Activated T-cell treated with anti-CD3 and anti-CD28 coated beads, Interleukin-2, amount 50 U/mL, for 48 hours (primary cell): ENCODE measurements around the gene IQSEC1.

Experiments
- DNase-seq, 2 experiments: peaks; one replicate each; pipeline ENCODE4 v3.0.0-alpha.2; 2020

IQSEC1 gene

DNA sequence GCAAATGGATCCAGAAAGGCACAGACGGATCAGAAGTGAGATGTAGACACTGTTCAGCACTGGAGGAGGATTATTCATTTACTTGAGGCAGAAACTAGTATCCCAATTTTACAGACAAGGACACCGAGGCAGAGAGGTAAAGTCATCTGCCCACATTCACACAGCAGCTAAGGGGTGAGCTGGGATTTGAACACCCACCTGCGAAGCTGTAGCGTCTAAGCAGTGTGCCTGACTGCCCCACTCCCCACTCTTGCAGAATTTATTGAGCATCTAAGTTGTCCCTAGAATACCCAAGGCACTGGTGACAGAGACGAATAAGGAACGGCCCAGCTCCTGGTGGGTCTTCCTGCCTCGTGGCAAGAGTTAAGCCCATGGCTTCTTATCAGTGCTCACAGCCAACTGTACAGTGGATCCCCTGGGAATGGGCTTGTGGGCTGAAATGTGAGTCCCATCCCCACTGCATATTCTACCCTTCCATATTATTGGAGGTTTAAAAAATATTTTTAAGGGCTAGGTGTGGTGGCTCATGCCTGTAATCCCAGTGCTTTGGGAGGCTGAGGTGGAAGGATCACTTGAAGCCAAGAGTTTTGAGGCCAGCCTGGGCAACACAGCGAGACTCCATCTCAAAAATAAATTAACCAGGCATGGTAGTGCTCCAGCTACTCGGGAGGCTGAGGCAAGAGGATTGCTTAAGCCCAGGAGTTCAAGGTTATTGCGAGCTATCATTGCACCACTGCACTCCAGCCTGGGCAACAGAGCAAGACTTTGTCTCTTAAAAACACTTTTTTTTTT is 77.6 kb downstream of the IQSEC1 start:
- DNase-seq: no peak

DNA sequence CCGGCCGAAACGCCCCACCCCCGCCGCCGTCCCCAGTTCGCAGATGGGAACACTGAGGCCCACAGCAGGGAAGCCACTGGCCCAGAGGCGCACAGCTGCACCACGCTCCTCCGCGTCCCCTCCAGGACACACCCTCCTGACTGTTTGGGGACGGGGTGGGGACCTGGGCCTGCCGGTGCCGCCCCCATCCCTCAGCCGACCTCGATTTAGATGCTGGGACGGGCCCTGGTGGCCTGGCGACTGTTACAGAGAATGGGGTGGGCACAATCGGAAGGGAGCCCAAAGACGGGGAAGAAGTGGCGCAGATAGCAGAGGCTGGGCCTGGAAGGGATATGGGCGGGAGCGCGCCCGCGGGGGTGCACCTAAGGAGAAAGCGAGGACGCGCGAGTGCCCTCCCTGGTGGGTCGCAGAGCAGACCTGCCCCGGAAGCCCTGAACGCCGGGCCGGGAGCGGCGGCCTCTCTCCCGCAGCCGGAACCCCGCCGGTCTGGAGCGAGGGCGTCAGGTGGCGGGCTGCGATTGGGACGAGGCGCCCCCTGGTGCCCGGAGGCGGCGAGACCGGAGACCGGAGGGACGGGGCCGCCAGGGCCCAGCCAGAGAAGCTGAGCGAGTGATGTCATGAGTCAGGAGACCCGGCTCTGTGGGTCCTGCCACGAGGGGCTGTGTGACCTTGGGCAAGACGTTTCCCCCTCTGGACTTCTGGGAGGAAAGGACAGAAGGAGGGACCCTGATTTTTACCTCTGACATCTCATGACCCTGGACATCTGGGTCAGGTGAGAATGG is 78.4 kb downstream of the IQSEC1 start:
- peak; percentile 89 to 95 for DNase-seq

DNA sequence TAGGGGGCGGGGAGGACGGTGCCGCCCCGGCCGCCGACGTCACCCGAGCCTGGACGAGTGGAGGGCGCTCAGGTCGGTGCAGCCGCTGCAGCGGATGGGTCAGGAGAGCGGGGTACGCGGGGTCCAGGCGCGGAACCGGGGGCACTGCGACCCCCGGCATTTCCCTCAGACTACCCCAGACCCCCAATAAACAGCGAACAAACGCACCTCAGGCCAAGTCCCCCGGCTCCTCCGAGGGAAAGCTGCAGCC is 78.9 kb downstream of the IQSEC1 start:
- DNase-seq: peak in 1 of 2 experiments; percentile 59

DNA sequence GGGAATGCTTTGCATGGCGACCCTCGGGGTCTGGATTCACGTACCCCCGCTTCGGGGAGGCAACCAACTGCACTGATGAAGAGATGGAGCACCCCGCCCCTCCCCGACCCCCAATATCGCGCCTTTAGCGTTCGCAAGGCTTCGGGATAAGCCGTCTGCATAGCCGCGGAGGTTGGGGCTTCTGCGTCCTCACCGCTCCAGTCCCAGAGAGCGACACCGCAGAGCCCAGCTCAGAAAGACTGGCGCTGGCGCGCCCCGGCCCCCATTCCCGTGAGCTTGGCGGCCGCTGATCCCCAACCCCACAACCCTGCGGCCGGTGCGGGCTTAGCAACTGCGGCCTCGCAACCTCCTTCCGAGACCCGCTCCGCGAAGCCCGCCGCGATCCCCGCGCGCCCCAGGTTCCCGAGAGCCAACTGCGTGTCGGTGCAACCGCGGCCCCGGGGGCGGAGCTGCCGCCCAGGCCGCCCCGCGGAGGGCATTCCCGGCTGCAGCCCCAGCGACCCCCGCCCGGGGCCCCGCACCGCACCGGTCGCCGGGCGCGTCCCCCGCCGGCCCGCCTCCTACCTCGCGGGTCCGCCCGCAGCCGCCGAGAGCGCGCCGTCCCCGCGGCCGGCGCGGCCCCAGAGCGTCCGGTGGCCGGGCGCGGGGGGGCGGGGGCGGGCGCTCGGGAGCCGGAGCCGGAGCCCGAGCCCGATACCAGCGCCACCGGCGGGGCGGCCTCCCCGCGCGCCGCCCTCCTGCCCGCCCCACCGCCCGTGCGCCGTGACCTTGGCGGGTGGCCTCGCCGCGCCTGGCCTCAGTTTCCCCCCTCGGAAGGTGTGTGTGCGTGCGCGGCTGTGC is 79.5 kb downstream of the IQSEC1 start:
- peak in 1 of 2 experiments; percentile 56 for DNase-seq

DNA sequence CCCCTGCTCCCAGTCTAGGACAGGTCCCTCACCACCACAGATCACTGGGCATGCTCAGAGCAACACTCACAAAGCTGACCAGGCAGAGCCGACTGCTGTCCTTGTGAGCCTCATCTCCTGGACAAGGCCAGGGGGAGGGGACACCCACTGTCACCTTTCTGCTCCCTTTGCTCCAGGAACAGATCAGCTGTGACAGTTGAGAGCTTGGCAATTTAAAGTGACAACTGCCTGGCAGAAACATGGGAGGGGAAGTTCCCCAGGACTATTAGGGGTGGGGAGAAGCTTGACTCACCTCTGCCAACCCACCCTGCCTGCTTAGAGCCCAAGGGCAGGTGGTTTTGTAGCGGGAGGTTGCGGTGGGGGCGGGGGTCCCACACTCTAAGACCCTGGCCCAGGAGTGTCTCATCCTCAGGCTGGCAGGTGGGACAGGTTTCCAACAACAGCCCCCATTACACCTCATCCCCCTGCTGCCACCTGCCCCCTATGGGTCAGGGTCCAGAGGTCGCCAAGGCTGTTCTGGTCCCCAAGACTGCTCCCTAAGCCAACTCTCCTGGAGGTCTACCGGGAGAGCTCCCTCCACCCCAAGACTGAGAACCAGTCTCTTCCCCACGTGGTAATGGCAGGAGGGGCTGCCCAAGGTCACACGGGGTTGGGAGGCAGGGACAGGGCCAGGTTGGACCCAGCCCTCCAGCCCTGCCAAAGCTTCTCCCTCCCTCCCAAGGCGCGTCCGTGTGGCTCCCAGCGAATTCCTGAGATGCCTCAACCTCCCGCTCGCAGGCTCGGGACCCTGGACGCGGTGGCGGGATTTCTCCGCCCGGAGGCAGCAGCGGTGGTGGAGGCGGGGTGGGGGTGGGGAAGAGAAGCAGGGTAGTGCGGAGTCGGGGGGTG is 80.4 kb downstream of the IQSEC1 start:
- DNase-seq: no peak

DNA sequence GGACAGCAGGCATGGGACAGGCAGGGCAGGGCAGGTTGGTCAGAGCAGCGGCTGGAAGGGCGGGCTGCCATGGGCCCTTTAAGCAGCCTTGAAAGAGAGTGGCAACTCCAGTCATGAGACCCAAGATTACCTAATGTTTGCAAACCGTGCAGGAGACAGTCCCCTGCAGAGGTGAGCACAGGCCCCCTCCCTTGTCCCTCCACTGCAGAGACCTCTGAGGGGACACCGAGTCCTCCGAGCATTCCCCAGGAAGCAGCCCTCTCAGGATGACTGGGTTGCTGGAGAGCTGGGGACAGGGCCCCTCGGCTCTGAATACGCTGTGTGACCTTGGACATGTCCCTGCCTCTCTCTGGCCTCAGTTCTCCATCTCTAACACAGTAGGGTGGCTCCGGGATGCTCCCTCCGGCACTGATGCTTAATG is 81.4 kb downstream of the IQSEC1 start:
- no peak for DNase-seq

DNA sequence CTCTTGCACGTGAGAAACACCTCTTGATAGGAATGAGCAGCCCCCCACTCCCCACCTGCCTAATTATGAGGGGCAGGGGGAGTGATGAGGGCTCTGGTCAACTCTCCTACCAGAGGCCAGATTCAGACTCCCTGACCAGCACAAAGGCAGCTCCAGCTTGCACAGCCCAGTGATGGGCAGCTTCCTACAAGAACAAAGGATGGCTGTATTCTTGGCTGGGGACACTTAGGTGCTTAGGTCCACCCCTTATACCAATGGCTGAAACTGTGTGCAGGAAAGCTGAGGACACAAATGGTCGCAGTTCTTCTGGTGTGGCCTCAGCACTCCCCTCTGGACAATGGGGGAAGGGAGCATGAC is 81.8 kb downstream of the IQSEC1 start:
- DNase-seq: no peak

DNA sequence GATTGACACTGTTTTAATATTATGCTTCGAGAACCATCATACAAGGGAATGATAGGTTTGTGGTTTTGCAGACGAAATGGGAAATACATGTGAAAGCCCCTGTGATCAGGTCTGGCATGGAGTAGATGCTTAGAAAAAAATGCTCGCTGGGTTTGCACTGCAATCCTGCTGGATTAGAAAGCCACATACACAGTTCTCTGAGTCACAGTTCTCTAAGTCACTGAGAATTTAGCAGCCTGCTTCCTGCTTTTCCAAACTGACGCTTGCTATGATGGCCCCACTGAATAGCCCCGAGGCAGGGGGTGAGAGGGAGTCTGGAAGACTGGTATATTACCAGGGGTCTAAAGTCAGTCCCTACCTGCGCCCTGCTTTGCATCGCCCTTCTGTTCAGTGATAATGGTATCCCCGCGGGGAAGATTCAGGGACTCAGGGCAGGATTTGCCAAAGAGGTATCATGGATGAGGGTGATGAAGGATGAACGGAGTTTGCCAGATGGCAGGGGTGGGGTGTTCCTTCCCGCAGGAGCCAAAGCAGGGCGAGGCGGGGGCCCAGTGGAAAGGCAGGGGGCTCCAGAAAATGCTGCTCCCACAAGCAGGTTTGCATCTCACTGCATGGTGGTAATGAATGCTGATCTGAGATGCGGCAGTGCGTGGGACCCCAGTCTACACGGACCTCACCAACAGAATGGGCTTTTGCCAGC is 82.3 kb downstream of the IQSEC1 start:
- no peak for DNase-seq

DNA sequence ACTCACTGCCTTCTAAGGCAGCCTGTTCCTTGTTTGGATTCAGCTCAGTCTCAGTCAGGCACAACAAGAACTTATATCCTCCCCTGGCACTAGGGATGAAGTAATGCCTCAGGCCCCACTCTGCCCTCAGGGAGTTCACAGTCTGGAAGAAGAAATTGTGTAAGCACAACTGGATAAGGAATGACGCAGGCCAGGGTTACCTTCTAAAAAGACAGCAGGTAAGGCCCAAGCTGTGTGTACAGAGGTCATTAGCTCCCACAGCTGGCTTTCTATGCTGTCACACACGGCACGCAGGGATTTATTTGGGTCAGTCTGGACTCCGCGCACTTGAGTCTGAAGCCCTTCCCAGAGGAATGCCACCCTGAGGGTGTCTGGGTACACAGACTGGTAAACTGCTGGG is 82.9 kb downstream of the IQSEC1 start:
- no peak for DNase-seq

DNA sequence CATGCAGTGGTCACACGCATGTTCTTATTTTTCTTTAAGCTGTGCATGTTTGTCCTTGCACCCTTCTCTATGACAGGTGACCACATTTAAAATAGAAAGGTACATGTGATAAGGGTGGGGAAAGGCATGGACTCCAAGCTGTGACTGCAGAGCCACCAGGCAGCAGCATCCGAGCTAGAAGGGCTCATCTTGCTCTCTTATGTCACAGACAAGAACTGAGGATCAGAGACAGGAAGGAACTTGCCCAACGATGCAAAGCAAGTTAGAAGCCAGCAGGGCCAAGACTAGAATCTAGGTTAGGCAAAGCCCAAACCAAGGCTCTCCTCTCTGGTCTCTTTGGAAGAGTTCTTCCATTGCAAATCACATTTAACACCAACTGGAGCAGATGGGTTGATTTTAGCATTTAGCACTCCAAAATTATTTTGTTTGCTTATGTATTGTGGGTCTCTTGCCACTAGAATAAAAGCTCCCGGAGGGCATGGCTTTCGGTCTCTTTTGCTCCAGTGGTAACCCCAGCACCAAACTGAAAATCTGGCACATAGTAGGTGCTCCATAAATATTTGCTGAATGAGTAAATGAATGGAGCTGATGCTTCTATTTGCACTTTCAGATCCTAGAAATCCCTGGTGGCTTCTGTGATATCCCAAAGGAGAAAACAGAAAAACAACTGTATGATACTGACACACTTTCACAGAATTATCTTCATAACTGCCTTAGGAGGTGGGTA is 84.3 kb downstream of the IQSEC1 start:
- DNase-seq: no peak

DNA sequence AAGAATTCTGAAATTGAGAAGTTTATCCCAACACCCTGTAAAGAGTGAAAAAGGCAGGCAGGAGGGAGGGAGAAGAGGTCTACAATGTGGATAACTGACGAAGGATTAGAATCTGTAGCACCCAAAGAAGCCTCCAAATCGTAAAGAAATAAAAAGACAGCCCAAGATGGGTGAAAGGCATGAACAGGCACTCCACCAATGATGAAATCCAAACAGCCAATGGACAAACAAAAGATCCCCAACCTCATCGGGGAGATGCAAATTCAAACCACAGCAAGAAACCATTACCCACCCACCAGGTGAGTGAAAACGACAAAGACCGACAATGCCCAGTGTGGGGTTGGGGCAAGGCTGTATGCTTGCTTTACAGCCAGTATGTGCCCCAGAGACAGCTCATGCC is 85.6 kb downstream of the IQSEC1 start:
- no peak for DNase-seq

DNA sequence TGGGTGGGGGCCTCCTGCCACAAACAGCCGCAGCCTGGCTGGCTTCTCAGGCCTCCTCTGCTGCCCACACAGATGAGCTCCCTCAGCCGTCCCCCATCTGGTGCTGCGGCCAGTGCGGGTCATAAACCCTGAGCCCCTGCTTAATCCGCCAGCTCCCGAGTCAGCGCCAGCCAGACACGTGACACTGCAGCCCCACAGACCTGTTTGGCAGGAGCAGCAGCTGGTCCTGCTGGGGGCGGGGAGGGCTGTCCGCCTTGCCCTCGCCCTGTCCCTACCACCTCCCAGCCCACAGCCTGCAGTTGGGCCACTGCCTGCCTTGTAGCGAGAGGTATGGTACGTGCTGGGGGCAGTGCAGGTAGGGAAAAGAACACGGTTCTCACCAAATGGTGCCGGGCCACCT is 86.2 kb downstream of the IQSEC1 start:
- no peak for DNase-seq

DNA sequence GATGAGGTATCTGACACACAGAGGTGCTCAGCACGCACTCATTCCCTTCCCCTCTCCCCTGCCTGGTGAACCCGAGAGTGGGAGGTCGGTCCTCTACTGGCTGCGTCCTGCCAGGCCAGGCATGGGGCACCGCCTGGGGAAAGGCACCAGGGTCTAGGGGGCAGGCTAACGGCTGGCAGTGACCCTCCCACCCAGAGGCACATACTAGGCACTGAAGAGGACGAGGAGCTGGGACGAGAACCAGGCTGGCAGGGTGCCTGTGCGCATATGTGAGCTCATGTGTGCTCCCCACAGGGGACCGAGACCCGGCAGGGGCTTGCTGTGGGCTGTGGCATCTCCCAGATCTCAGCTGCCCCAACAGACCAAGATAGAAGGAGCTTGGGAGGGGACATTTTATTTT is 86.7 kb downstream of the IQSEC1 start:
- DNase-seq: no peak

DNA sequence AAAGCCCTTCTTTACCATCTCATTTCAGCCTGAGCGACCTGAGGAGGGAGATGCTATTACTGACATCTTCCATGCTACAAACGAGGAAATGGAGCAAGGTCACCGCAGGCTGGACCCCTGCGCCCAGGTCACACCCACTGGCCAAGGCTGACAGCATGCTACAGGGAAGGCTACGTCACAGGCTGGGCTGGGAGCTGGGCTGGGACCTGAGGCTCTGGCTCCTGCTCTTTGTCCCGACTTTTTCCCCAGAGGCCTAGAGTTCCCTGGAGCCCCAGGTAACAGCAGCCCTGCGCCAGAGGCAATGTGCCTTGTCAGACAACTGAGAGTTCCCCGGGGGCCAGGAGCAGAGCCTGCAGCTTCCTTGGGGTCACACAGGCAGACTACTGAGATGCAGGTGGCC is 87.2 kb downstream of the IQSEC1 start:
- DNase-seq: no peak

DNA sequence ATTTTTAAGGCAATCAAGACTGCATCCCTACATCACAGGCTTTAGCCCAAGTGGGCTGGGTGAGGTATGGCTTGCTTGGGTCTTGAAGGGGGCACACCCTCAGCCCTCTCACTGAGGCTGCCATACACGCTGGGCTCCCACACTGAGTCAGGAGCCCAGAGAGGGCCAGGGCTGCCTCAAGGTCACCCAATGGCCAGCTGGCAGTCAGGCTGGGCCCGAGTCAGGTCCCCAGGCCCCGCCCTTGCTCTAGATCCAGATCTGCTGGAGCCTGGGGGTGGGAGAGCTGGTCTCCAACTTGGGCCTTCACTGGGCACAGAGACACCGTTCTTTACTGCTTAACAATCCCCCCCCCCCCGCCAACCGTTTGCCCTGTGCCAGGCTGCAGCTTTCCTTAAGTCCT is 88.1 kb downstream of the IQSEC1 start:
- DNase-seq: no peak

DNA sequence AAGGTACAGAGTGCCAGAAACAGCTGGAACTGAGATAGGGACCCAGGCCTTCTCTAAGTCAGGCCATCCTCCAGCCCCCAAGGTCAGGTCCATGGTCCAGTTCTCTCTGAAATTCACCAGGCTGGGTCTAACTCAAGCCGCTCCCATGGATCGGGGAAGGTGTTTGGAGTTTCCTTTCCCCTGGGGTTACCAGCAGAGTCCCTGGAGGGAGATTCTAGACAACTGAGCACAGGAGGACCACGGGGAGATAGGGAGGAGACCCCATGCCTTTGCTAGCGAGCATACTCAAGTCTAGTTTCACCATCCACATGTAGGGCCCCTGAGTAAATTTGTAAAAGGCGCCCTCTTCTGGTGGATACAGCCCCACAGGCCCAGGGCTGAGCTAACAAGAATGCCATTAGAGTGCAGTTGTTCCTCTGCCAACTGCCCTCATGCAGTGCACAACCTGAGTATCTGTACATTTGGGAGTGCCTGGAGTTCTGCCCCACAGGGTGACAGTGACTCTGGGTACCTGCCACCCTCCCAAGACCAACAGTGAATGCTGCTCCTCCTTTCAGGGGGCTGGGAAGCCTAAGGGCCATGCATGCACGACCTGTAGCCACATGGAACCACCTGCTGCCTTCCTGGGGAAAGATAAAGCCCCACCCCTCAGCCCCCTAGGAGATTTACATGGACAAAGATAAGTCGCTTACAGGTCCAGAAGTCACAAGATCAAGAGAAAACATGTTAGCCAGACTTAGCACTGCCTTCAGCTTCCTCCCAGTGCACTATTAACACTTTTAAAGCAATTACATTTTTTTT is 89.0 kb downstream of the IQSEC1 start:
- DNase-seq: peak; percentile 81

DNA sequence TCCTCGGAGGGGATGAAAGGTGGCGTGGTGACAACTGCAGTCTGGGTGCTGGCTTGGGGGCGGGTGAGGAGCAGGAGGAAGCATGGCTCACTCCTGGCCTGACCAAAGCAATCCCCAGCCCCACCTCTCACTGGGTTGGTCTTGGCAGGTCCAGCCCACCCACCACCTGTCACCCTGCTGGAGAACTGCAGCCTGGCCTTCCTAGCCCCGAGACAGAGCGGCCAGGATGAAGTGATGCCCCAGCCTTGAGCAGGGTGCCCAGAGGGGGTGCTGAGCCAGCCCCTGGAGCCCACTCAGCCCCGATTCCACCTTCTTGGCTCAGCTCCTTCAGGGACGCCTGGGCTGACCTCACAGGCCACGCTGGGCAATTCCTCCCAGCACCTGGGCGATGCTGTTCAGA is 89.9 kb downstream of the IQSEC1 start:
- DNase-seq: no peak

DNA sequence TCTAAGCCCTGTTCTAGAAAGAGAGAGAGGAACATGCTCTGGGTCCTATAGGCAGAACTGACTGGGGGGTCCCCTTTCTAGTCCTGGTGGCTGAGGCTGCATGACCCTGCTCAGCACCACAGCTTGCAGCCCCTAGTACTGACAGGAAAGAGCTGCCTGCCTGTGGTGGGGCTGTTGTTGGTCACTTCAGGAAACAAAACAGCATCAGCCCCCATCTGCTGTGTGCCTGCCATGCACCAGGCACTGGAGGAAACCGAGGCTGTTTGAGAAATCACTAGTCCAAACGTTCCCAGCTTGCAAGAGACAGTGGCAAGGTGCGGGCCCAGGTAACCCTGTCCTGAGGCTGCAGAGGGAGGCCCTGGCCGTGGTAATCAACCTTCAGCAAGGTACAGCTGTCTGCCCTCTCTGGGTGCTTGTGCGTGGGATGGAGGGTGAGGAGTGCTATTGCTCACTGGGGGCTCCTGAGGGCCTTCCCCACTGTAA is 90.6 kb downstream of the IQSEC1 start:
- DNase-seq: no peak

DNA sequence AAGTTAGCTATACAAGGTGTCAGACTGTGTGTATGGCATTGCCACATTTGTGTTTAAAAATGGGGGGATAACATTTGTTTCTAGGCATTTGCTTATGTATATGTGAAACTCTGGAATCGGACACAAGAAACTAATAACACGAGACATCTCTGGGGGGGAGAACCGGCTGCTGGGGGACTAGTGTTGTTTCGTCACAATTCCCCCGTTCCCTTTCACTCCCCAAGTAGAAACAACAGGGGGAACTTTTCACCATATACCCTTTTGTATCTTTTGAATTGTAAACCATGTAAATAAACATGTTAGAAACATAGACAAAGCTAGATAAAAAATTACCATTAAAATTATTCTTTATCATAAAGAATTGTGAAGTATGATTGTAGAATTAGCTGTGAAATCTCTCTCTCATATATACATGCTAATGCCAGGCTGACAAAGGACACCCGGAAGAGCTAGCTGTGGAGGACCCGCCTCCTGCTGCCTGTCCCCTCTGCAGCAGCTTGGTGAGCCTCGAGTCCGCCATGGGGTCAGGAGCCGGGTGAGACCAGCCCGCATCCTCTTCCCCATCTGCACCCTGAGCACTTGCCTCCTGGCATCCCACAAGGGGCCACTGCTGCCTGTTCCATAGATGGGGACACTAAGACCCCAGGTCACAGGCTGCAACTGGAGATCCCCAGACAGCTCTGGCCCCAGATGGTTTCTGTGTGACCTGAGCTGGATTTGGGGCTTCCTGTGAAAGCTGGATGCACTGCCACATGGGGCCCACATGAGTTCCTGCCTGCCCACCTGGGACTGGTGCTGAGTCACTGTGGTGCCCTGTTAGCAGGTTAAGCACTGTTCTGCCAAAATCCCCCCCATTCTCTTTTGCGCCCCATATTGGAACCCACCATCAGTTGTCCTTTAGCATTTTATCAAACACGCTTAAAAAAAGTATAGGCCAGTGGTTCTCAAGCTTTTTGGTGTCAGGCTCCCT is 91.6 kb downstream of the IQSEC1 start:
- DNase-seq: no peak
